Epithelial cell of prostate (primary cell): ENCODE measurements around the gene RIPK4.
"Not testable (repeated sequence)": the region's sequence is repeated elsewhere in the genome, so short reads cannot be mapped to it uniquely, and the experiment has no call there.

ENCODE experiments used
- DNase-seq: peaks from one replicate; pipeline ENCODE4 v3.0.0-alpha.2; 2011; ENCODE audit warnings: low read depth, low spot score
- H3K27ac ChIP-seq: fragments of 450-650 bp; 2 replicates; pipeline ENCODE4 v1.5.1; 2017; ENCODE audit warnings: mild to moderate bottlenecking

RIPK4 gene

GRCh38 chr21:41722052-41723018 is 44.5 kb downstream of the RIPK4 start:
- no peak for DNase-seq
- no peak overlapping the region for H3K27ac ChIP-seq

GRCh38 chr21:41720250-41720649 is 46.6 kb downstream of the RIPK4 start:
- H3K27ac ChIP-seq = no peak overlapping the region
- DNase-seq = no peak

- DNase-seq = no peak
- no peak overlapping the region for H3K27ac ChIP-seq
Observed at GRCh38 chr21:41719691-41720090, 47.2 kb downstream of the RIPK4 start.

- no peak for DNase-seq
- H3K27ac ChIP-seq = no peak overlapping the region
Observed at GRCh38 chr21:41717573-41718330, 49.1 kb downstream of the RIPK4 start.

- DNase-seq = no peak
- H3K27ac ChIP-seq = no peak overlapping the region
Observed at GRCh38 chr21:41716751-41717150, 50.1 kb downstream of the RIPK4 start.

GRCh38 chr21:41715649-41716281 is 51.1 kb downstream of the RIPK4 start:
- H3K27ac ChIP-seq = peak overlapping the region; percentile 3
- DNase-seq = no peak

GRCh38 chr21:41714299-41714865 is 52.5 kb downstream of the RIPK4 start:
- not testable (repeated sequence) for DNase-seq, H3K27ac ChIP-seq

GRCh38 chr21:41713495-41714281 is 53.2 kb downstream of the RIPK4 start:
- DNase-seq = no peak
- H3K27ac ChIP-seq = no peak overlapping the region

GRCh38 chr21:41712730-41713129 is 54.1 kb downstream of the RIPK4 start:
- H3K27ac ChIP-seq = no peak overlapping the region

GRCh38 chr21:41712201-41712600 is 54.7 kb downstream of the RIPK4 start:
- H3K27ac ChIP-seq = no peak overlapping the region
- DNase-seq = no peak

More at GRCh38 chr21:41712730-41713129, 54.1 kb downstream of the RIPK4 start:
- no peak for DNase-seq

GRCh38 chr21:41711416-41712007 is 55.3 kb downstream of the RIPK4 start:
- DNase-seq = no peak
- peak overlapping the region; percentile 17 for H3K27ac ChIP-seq

- DNase-seq = no peak
- H3K27ac ChIP-seq = peak overlapping the region; percentile 17
Observed at GRCh38 chr21:41710823-41711160, 56.1 kb downstream of the RIPK4 start.

GRCh38 chr21:41709965-41710822 is 56.7 kb downstream of the RIPK4 start:
- no peak for DNase-seq
- H3K27ac ChIP-seq = no peak overlapping the region

- no peak overlapping the region for H3K27ac ChIP-seq
- DNase-seq = no peak
Observed at GRCh38 chr21:41709166-41709565, 57.7 kb downstream of the RIPK4 start.

- no peak for DNase-seq
- H3K27ac ChIP-seq = peak overlapping the region; percentile 63
Observed at GRCh38 chr21:41707960-41708330, 58.9 kb downstream of the RIPK4 start.

- H3K27ac ChIP-seq = peak overlapping the region; percentile 63
- no peak for DNase-seq
Observed at GRCh38 chr21:41707231-41707959, 59.5 kb downstream of the RIPK4 start.

- H3K27ac ChIP-seq = peak overlapping the region; percentile 63
- DNase-seq = no peak
Observed at GRCh38 chr21:41706678-41707077, 60.2 kb downstream of the RIPK4 start.

GRCh38 chr21:41706263-41706639 is 60.6 kb downstream of the RIPK4 start:
- H3K27ac ChIP-seq = no peak overlapping the region
- DNase-seq = no peak
